ENCODE results near the gene PLEKHA4.
"Not testable (repeated sequence)": the region's sequence is repeated elsewhere in the genome, so short reads cannot be mapped to it uniquely, and the experiment has no call there.

PLEKHA4 gene

GRCh38 chr19:48866692-48867091 is 1.7 kb downstream of the PLEKHA4 start:
- no peak for DNase-seq (ENCODE audit: low spot score)

GRCh38 chr19:48862827-48863226 is 5.6 kb downstream of the PLEKHA4 start:
- DNase-seq (ENCODE audit: low spot score): no peak

GRCh38 chr19:48861313-48861712 is 7.1 kb downstream of the PLEKHA4 start:
- no peak for DNase-seq (ENCODE audit: low spot score)

GRCh38 chr19:48859711-48860572 is 8.5 kb downstream of the PLEKHA4 start:
- no peak for DNase-seq (ENCODE audit: low spot score)

GRCh38 chr19:48858984-48859710 is 9.3 kb downstream of the PLEKHA4 start:
- DNase-seq (ENCODE audit: low spot score): peak; percentile 83

GRCh38 chr19:48856921-48857320 is 11.5 kb downstream of the PLEKHA4 start:
- no peak for DNase-seq (ENCODE audit: low spot score)

GRCh38 chr19:48854103-48854502 is 14.3 kb downstream of the PLEKHA4 start:
- DNase-seq (ENCODE audit: low spot score): no peak

GRCh38 chr19:48853483-48853882 is 14.9 kb downstream of the PLEKHA4 start:
- no peak for DNase-seq (ENCODE audit: low spot score)

- DNase-seq (ENCODE audit: low spot score): no peak
These were observed 16.1 kb downstream of the PLEKHA4 start for GRCh38 chr19:48852292-48852691.

GRCh38 chr19:48846659-48847058 is 21.8 kb downstream of the PLEKHA4 start:
- not testable (repeated sequence) for DNase-seq (ENCODE audit: low spot score)

GRCh38 chr19:48845384-48845783 is 23.0 kb downstream of the PLEKHA4 start:
- DNase-seq (ENCODE audit: low spot score): no peak

GRCh38 chr19:48844472-48844871 is 23.9 kb downstream of the PLEKHA4 start:
- no peak for DNase-seq (ENCODE audit: low spot score)

- DNase-seq (ENCODE audit: low spot score): peak; percentile 49
These were observed 25.6 kb downstream of the PLEKHA4 start for GRCh38 chr19:48842789-48843162.

GRCh38 chr19:48841571-48841970 is 26.8 kb downstream of the PLEKHA4 start:
- DNase-seq (ENCODE audit: low spot score): no peak

GRCh38 chr19:48841047-48841446 is 27.4 kb downstream of the PLEKHA4 start:
- no peak for DNase-seq (ENCODE audit: low spot score)

GRCh38 chr19:48837687-48838086 is 30.7 kb downstream of the PLEKHA4 start:
- DNase-seq (ENCODE audit: low spot score): no peak

GRCh38 chr19:48837051-48837524 is 31.3 kb downstream of the PLEKHA4 start:
- DNase-seq (ENCODE audit: low spot score): peak; percentile 60

- no peak for DNase-seq (ENCODE audit: low spot score)
These were observed 32.1 kb downstream of the PLEKHA4 start, which contains the start of gene HSD17B14 for GRCh38 chr19:48836089-48837017. TSS of gene HSD17B14 (minus strand) at chr19:48836491. CDS start at chr19:48836411, 80 bp downstream.

- peak; percentile 90 for DNase-seq (ENCODE audit: low spot score)
These were observed 32.7 kb downstream of the PLEKHA4 start for GRCh38 chr19:48835734-48836088.

GRCh38 chr19:48833977-48834376 is 34.4 kb downstream of the PLEKHA4 start:
- DNase-seq (ENCODE audit: low spot score): no peak

- no peak for DNase-seq (ENCODE audit: low spot score)
These were observed 35.4 kb downstream of the PLEKHA4 start for GRCh38 chr19:48833049-48833448.

- no peak for DNase-seq (ENCODE audit: low spot score)
These were observed 37.5 kb downstream of the PLEKHA4 start for GRCh38 chr19:48830965-48831364.

Data from CD4-positive, alpha-beta T cell treated with Interleukin-6 at 100 ng/mL for 8 hours (primary cell).